ENCODE data around the gene TFDP2.

Gene TFDP2

DNA sequence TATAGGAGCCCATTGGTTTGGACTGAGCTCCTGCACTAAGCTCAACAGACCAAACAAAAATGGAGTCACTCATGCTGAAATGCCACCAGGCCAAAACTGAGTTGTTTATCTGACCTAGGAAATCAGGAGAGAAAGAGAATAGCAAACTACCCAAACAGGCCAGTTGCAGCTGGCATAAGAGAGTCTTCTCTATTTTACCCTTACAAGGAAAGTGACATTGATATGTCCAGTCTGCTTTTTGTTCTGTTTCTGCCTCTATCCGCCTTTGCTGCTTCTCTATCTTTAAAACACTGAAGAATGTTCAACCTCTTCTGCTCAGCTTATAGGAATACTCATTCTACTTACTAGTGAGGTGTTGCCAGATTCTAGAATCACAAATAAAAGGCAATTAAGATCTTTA lies 177.8 kb downstream of the TFDP2 start:
- TF ChIP-seq TAF1 (IDR thresholded peaks at IDR 0.05; ENCODE audit: low read depth) (no peak), EP300 (IDR thresholded peaks at IDR 0.05; ENCODE audit: borderline replicate concordance) (no peak), TEAD4 (IDR thresholded peaks at IDR 0.05) (no peak), EGR1 (IDR thresholded peaks at IDR 0.05) (no peak), FOXM1 (IDR thresholded peaks at IDR 0.05; ENCODE audit: borderline replicate concordance, low read depth) (no peak), ZBTB7A (IDR thresholded peaks at IDR 0.05; ENCODE audit: low read depth) (no peak), CREB1 (IDR thresholded peaks at IDR 0.05; ENCODE audit: low read depth) (no peak), RAD21 (IDR thresholded peaks at IDR 0.05; ENCODE audit: low read depth) (no peak), NFIC (IDR thresholded peaks at IDR 0.05) (no peak), CEBPB (IDR thresholded peaks at IDR 0.05) (no peak), YY1 (IDR thresholded peaks at IDR 0.05; ENCODE audit: low read depth) (no peak), TCF12 (IDR thresholded peaks at IDR 0.05; ENCODE audit: low read depth) (no peak)
- TF ChIP-seq, protein P1, sequence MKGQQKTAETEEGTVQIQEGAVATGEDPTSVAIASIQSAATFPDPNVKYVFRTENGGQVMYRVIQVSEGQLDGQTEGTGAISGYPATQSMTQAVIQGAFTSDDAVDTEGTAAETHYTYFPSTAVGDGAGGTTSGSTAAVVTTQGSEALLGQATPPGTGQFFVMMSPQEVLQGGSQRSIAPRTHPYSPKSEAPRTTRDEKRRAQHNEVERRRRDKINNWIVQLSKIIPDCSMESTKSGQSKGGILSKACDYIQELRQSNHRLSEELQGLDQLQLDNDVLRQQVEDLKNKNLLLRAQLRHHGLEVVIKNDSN (IDR thresholded peaks at IDR 0.05) = no peak
- TF ChIP-seq, protein P2, sequence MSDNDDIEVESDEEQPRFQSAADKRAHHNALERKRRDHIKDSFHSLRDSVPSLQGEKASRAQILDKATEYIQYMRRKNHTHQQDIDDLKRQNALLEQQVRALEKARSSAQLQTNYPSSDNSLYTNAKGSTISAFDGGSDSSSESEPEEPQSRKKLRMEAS (IDR thresholded peaks at IDR 0.05) = no peak
- TF ChIP-seq, protein P3, sequence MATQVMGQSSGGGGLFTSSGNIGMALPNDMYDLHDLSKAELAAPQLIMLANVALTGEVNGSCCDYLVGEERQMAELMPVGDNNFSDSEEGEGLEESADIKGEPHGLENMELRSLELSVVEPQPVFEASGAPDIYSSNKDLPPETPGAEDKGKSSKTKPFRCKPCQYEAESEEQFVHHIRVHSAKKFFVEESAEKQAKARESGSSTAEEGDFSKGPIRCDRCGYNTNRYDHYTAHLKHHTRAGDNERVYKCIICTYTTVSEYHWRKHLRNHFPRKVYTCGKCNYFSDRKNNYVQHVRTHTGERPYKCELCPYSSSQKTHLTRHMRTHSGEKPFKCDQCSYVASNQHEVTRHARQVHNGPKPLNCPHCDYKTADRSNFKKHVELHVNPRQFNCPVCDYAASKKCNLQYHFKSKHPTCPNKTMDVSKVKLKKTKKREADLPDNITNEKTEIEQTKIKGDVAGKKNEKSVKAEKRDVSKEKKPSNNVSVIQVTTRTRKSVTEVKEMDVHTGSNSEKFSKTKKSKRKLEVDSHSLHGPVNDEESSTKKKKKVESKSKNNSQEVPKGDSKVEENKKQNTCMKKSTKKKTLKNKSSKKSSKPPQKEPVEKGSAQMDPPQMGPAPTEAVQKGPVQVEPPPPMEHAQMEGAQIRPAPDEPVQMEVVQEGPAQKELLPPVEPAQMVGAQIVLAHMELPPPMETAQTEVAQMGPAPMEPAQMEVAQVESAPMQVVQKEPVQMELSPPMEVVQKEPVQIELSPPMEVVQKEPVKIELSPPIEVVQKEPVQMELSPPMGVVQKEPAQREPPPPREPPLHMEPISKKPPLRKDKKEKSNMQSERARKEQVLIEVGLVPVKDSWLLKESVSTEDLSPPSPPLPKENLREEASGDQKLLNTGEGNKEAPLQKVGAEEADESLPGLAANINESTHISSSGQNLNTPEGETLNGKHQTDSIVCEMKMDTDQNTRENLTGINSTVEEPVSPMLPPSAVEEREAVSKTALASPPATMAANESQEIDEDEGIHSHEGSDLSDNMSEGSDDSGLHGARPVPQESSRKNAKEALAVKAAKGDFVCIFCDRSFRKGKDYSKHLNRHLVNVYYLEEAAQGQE (IDR thresholded peaks at IDR 0.05; ENCODE audit: low read depth) = no peak

DNA sequence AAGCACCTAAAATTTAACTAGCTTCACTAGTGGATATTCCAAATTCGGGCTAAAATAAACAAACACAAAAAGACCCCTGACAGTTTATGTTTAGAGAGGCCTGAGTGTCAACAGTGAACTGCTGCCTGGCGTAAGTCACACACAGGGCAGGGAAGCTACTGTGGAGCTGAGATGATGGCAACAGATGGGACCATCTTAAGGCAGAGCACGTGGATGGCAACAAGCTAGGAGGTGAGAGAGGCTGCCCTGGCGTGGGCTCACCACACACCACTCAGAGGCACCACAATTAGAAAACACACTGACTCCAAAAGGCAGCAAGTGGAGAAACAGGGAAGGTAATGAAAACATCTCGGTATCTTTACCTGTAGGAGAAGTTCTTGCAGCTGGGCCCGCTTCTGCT lies 179.6 kb downstream of the TFDP2 start:
- TF ChIP-seq NFIC (IDR thresholded peaks at IDR 0.05) (no peak), RAD21 (IDR thresholded peaks at IDR 0.05; ENCODE audit: low read depth) (no peak), EP300 (IDR thresholded peaks at IDR 0.05; ENCODE audit: borderline replicate concordance) (no peak), YY1 (IDR thresholded peaks at IDR 0.05; ENCODE audit: low read depth) (no peak), TCF12 (IDR thresholded peaks at IDR 0.05; ENCODE audit: low read depth) (no peak), ZBTB7A (IDR thresholded peaks at IDR 0.05; ENCODE audit: low read depth) (no peak), TEAD4 (IDR thresholded peaks at IDR 0.05) (no peak), CREB1 (IDR thresholded peaks at IDR 0.05; ENCODE audit: low read depth) (no peak), TAF1 (IDR thresholded peaks at IDR 0.05; ENCODE audit: low read depth) (no peak)
- TF ChIP-seq, protein P1 (IDR thresholded peaks at IDR 0.05) = no peak
- TF ChIP-seq, protein P2 (IDR thresholded peaks at IDR 0.05) = no peak

DNA sequence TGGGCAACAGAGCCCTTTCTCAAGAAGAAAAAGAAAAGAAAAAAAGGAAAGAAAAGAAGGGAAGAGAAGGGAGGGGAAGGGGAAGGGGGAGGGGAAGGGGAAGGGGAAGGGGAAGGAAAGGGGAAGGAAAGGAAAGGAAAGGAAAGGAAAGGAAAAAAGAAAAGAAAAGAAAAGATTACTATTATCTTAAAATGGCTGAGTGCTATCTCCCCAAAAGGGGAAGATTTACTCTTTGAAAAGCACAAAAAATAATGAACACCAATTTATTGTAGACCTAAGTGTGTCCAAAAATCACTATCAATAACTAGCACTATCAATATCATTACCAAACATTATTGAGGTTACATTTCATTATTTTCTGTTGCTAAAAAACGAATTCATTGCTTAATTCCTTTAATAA lies 183.9 kb downstream of the TFDP2 start:
- TF ChIP-seq FOXM1 (IDR thresholded peaks at IDR 0.05; ENCODE audit: borderline replicate concordance, low read depth) (no peak), NFIC (IDR thresholded peaks at IDR 0.05) (no peak), TAF1 (IDR thresholded peaks at IDR 0.05; ENCODE audit: low read depth) (no peak), EP300 (IDR thresholded peaks at IDR 0.05; ENCODE audit: borderline replicate concordance) (no peak)
- TF ChIP-seq, protein P1 (IDR thresholded peaks at IDR 0.05) = no peak
- TF ChIP-seq, protein P2 (IDR thresholded peaks at IDR 0.05) = no peak

DNA sequence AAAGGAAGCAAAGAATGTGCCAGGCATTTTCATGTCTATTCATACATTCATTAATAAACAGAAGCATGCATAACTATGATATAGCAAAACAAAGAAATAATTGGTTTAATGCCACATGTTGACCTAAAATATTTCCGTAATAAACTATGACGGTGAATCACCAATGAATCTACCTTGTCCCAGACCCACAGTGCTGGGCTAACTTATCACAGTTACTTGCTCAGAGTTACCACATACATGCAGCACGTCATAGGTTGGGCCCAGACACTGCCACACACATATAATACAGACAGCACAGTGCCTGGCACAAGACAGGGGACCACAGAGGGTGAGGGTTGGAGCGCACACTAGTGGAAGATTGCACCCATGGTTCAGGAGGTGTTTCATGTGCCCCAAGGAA lies 186.0 kb downstream of the TFDP2 start:
- TF ChIP-seq, protein P3 (IDR thresholded peaks at IDR 0.05; ENCODE audit: low read depth) = no peak
- TF ChIP-seq EGR1 (IDR thresholded peaks at IDR 0.05) (no peak), TCF12 (IDR thresholded peaks at IDR 0.05; ENCODE audit: low read depth) (no peak), CREB1 (IDR thresholded peaks at IDR 0.05; ENCODE audit: low read depth) (no peak), ZBTB7A (IDR thresholded peaks at IDR 0.05; ENCODE audit: low read depth) (no peak), FOXM1 (IDR thresholded peaks at IDR 0.05; ENCODE audit: borderline replicate concordance, low read depth) (no peak), CEBPB (IDR thresholded peaks at IDR 0.05) (no peak), EP300 (IDR thresholded peaks at IDR 0.05; ENCODE audit: borderline replicate concordance) (no peak), YY1 (IDR thresholded peaks at IDR 0.05; ENCODE audit: low read depth) (no peak), NFIC (IDR thresholded peaks at IDR 0.05) (no peak), RAD21 (IDR thresholded peaks at IDR 0.05; ENCODE audit: low read depth) (no peak), TAF1 (IDR thresholded peaks at IDR 0.05; ENCODE audit: low read depth) (no peak)
- TF ChIP-seq, protein P2 (IDR thresholded peaks at IDR 0.05) = no peak
- TF ChIP-seq, protein P1 (IDR thresholded peaks at IDR 0.05) = no peak
